Karpas-422 (cell line): ENCODE measurements around the gene GOLGA6L7. TPM values are rescaled to one million over a fixed set of nuclear protein-coding genes. Genes with fewer than 3 reads are reported as not detected.
"Not testable (repeated sequence)": the region's sequence is repeated elsewhere in the genome, so short reads cannot be mapped to it uniquely, and the experiment has no call there.

Experiments used
- DNase-seq: peaks from one replicate; pipeline ENCODE4 v3.0.0-alpha.2; 2015
- H2AFZ ChIP-seq: fragments of 200-600 bp; sonication (generic); 2 replicates; pipeline ENCODE4 v1.6.1; 2014; ENCODE audit warnings: antibody characterized with exemption, low read length, mixed read lengths
- H3K27ac ChIP-seq: fragments of 200-600 bp; sonication (generic); 2 replicates; pipeline ENCODE4 v1.5.1; 2014; ENCODE audit warnings: mild to moderate bottlenecking, low read length, moderate library complexity
- H3K27me3 ChIP-seq: fragments of 200-600 bp; sonication (generic); 2 replicates; pipeline ENCODE4 v1.6.1; 2014; ENCODE audit warnings: low read length, mixed read lengths
- H3K36me3 ChIP-seq: fragments of 200-600 bp; sonication (generic); 2 replicates; pipeline ENCODE4 v1.6.1; 2014; ENCODE audit warnings: low read length, mixed read lengths; ENCODE audit not compliant: insufficient read depth
- H3K4me1 ChIP-seq: fragments of 200-600 bp; sonication (generic); 2 replicates; pipeline ENCODE4 v1.6.1; 2014; ENCODE audit warnings: mild to moderate bottlenecking, low read length, mixed read lengths
- H3K4me2 ChIP-seq: fragments of 200-600 bp; sonication (generic); 2 replicates; pipeline ENCODE4 v1.6.1; 2014; ENCODE audit warnings: low read length, low read depth, mild to moderate bottlenecking; ENCODE audit not compliant: poor library complexity, severe bottlenecking
- H3K4me3 ChIP-seq: fragments of 200-600 bp; sonication (generic); 2 replicates; pipeline ENCODE4 v1.5.1; 2014; ENCODE audit warnings: mild to moderate bottlenecking, antibody characterized with exemption, low read length, mixed read lengths
- H3K79me2 ChIP-seq: fragments of 200-600 bp; sonication (generic); 2 replicates; pipeline ENCODE4 v1.6.1; 2014; ENCODE audit warnings: mild to moderate bottlenecking, low read length, mixed read lengths
- H3K9ac ChIP-seq: fragments of 200-600 bp; sonication (generic); 2 replicates; pipeline ENCODE4 v1.6.0; 2014; ENCODE audit warnings: low read length
- H3K9me2 ChIP-seq: fragments of 200-600 bp; sonication (generic), shearing (Covaris generic); replicated peaks from 2 replicates; pipeline ENCODE4 v1.6.0; 2014; ENCODE audit warnings: mild to moderate bottlenecking, low read length, moderate library complexity; ENCODE audit not compliant: insufficient read depth
- H3K9me3 ChIP-seq: fragments of 300-700, 200-600 bp; sonication (generic); 2 replicates; pipeline ENCODE4 v1.6.1; 2014; ENCODE audit warnings: low read length, mixed read lengths
- H4K20me1 ChIP-seq: fragments of 200-600 bp; sonication (generic); 2 replicates; pipeline ENCODE4 v1.6.1; 2014; ENCODE audit warnings: mild to moderate bottlenecking, antibody characterized with exemption, low read length, low read depth; ENCODE audit not compliant: insufficient read depth
- total RNA-seq: library from RNA; depleted of rRNA; stranded (reverse); fragments of >200 nt; shearing (Covaris generic); gene quantifications from 2 replicates; pipeline ENCODE4 v1.2.3, GENCODE V29; 2014; ENCODE audit warnings: low replicate concordance

Gene GOLGA6L7
- total RNA-seq, 1 experiment from 2014 or later, result not detected

- Histone ChIP-seq H3K9me3 (no peaks in the 10 kb centered on the region), H3K79me2 (no peaks in the 10 kb centered on the region), H3K27ac (no peak overlapping the region), H3K4me1 (no peaks in the 10 kb centered on the region), H2AFZ (no peak overlapping the region), H3K9ac (no peak overlapping the region), H3K27me3 (no peaks in the 10 kb centered on the region), H3K9me2 (no peaks in the 10 kb centered on the region), H3K4me3 (no peak overlapping the region), H3K4me2 (no peak overlapping the region), H4K20me1 (no peaks in the 10 kb centered on the region), H3K36me3 (no peaks in the 10 kb centered on the region)
- peak; percentile 0 for DNase-seq
Observed at GRCh38 chr15:28890711-28891495, 42.5 kb upstream of the GOLGA6L7 start.

- not testable (repeated sequence) for H3K79me2 ChIP-seq, H3K27me3 ChIP-seq, H3K27ac ChIP-seq, H2AFZ ChIP-seq, H4K20me1 ChIP-seq, H3K36me3 ChIP-seq, DNase-seq, H3K4me2 ChIP-seq, H3K4me1 ChIP-seq, H3K9me2 ChIP-seq, H3K9ac ChIP-seq, H3K9me3 ChIP-seq, H3K4me3 ChIP-seq
Observed at GRCh38 chr15:28890291-28890690, 41.8 kb upstream of the GOLGA6L7 start.

- H3K27ac ChIP-seq, H3K4me1 ChIP-seq: not testable (repeated sequence)
Observed at GRCh38 chr15:28889871-28890270, 41.4 kb upstream of the GOLGA6L7 start.

GRCh38 chr15:28889346-28889745 is 40.9 kb upstream of the GOLGA6L7 start:
- Histone ChIP-seq H4K20me1 (no peaks in the 10 kb centered on the region), H3K36me3 (no peaks in the 10 kb centered on the region), H3K9ac (no peak overlapping the region), H3K79me2 (no peaks in the 10 kb centered on the region), H3K4me1 (no peaks in the 10 kb centered on the region), H2AFZ (no peak overlapping the region), H3K27me3 (no peaks in the 10 kb centered on the region), H3K9me3 (no peaks in the 10 kb centered on the region), H3K27ac (no peak overlapping the region), H3K4me3 (no peak overlapping the region), H3K9me2 (no peaks in the 10 kb centered on the region), H3K4me2 (no peak overlapping the region)
- peak; percentile 10 for DNase-seq

More at GRCh38 chr15:28889871-28890270, 41.4 kb upstream of the GOLGA6L7 start:
- not testable (repeated sequence) for H3K36me3 ChIP-seq, H3K79me2 ChIP-seq, H3K4me3 ChIP-seq, H2AFZ ChIP-seq, H3K4me2 ChIP-seq, H3K9me3 ChIP-seq, H3K9me2 ChIP-seq, H3K9ac ChIP-seq, H3K27me3 ChIP-seq, DNase-seq, H4K20me1 ChIP-seq

GRCh38 chr15:28888900-28889299 is 40.5 kb upstream of the GOLGA6L7 start:
- Histone ChIP-seq H3K4me2 (no peak overlapping the region), H3K9me2 (no peaks in the 10 kb centered on the region), H3K79me2 (no peaks in the 10 kb centered on the region), H3K4me1 (no peaks in the 10 kb centered on the region), H3K27me3 (no peaks in the 10 kb centered on the region), H3K4me3 (no peak overlapping the region), H4K20me1 (no peaks in the 10 kb centered on the region), H3K9ac (no peak overlapping the region), H3K36me3 (no peaks in the 10 kb centered on the region), H3K9me3 (no peaks in the 10 kb centered on the region), H2AFZ (no peak overlapping the region), H3K27ac (no peak overlapping the region)
- DNase-seq, result no peak

- H2AFZ ChIP-seq, result no peak overlapping the region
- H3K27ac ChIP-seq, result no peak overlapping the region
- H3K36me3 ChIP-seq, result no peaks in the 10 kb centered on the region
- H3K4me3 ChIP-seq, result no peak overlapping the region
- DNase-seq, result peak; percentile 12
- no peaks in the 10 kb centered on the region for H3K27me3 ChIP-seq
- no peak overlapping the region for H3K9ac ChIP-seq
- H3K4me1 ChIP-seq, result no peaks in the 10 kb centered on the region
- no peaks in the 10 kb centered on the region for H3K79me2 ChIP-seq
- H3K9me2 ChIP-seq, result no peaks in the 10 kb centered on the region
- H3K4me2 ChIP-seq, result no peak overlapping the region
- no peaks in the 10 kb centered on the region for H3K9me3 ChIP-seq
- no peaks in the 10 kb centered on the region for H4K20me1 ChIP-seq
Observed at GRCh38 chr15:28888302-28888894, 40.0 kb upstream of the GOLGA6L7 start.

- Histone ChIP-seq H3K36me3 (no peaks in the 10 kb centered on the region), H3K4me2 (no peak overlapping the region), H3K9me2 (no peaks in the 10 kb centered on the region), H3K79me2 (no peaks in the 10 kb centered on the region), H3K9ac (no peak overlapping the region), H3K4me3 (no peak overlapping the region), H3K27me3 (no peaks in the 10 kb centered on the region), H3K9me3 (no peaks in the 10 kb centered on the region), H2AFZ (no peak overlapping the region), H3K4me1 (no peaks in the 10 kb centered on the region), H3K27ac (no peak overlapping the region), H4K20me1 (no peaks in the 10 kb centered on the region)
- no peak for DNase-seq
Observed at GRCh38 chr15:28887339-28888174, 39.1 kb upstream of the GOLGA6L7 start.
